ENCODE data around the gene SERPINA9.
A peak's percentile ranks its signal among the peaks of the same experiment; 100 is the strongest.

Gene SERPINA9

GRCh38 chr14:94494085-94494484 is 18.1 kb upstream of the SERPINA9 start:
- DNase-seq (ENCODE audit: low read depth), result no peak
- H3K4me3 ChIP-seq (ENCODE audit: low read depth, low read length), result no peak overlapping the region
- TF ChIP-seq, protein P1, sequence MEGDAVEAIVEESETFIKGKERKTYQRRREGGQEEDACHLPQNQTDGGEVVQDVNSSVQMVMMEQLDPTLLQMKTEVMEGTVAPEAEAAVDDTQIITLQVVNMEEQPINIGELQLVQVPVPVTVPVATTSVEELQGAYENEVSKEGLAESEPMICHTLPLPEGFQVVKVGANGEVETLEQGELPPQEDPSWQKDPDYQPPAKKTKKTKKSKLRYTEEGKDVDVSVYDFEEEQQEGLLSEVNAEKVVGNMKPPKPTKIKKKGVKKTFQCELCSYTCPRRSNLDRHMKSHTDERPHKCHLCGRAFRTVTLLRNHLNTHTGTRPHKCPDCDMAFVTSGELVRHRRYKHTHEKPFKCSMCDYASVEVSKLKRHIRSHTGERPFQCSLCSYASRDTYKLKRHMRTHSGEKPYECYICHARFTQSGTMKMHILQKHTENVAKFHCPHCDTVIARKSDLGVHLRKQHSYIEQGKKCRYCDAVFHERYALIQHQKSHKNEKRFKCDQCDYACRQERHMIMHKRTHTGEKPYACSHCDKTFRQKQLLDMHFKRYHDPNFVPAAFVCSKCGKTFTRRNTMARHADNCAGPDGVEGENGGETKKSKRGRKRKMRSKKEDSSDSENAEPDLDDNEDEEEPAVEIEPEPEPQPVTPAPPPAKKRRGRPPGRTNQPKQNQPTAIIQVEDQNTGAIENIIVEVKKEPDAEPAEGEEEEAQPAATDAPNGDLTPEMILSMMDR (IDR thresholded peaks at IDR 0.05; ENCODE audit: low read depth, low read length), result no peak
- TF ChIP-seq POLR2A (IDR thresholded peaks at IDR 0.05; ENCODE audit: extremely low read depth, insufficient read length), result no peak
- TF ChIP-seq MAX (IDR thresholded peaks at IDR 0.05; ENCODE audit: low read depth, low read length), result no peak
- TF ChIP-seq MYC (IDR thresholded peaks at IDR 0.05; ENCODE audit: low read depth, low read length), result no peak

GRCh38 chr14:94491511-94491910 is 15.5 kb upstream of the SERPINA9 start:
- no peak for DNase-seq (ENCODE audit: low read depth)
- no peak overlapping the region for H3K4me3 ChIP-seq (ENCODE audit: low read depth, low read length)
- no peak for TF ChIP-seq POLR2A (IDR thresholded peaks at IDR 0.05; ENCODE audit: extremely low read depth, insufficient read length)
- TF ChIP-seq, protein P1 (IDR thresholded peaks at IDR 0.05; ENCODE audit: low read depth, low read length), result no peak
- TF ChIP-seq MAX (IDR thresholded peaks at IDR 0.05; ENCODE audit: low read depth, low read length), result no peak

DNA sequence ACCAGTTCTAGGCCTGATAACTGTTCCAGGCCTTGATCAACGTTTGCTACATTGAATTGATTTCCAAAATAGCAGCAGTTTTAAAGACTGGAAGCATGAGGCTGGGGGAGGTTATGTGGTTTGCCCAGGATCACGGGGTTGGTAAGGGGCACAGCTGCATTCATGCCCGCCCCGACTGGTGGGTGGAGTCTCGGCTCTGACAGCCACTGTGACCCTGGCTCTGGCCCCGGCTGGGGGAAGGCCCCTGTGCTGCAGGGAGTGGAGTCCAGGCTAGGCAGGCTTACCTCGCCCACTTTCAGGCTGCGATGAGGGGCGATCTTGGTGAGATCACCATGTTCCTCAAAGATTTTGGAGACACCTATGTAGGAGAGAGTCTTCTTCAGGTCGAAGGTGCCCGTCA is 13.3 kb upstream of the SERPINA9 start:
- TF ChIP-seq, protein P1 (IDR thresholded peaks at IDR 0.05; ENCODE audit: low read depth, low read length), result no peak
- TF ChIP-seq MYC (IDR thresholded peaks at IDR 0.05; ENCODE audit: low read depth, low read length), result no peak
- TF ChIP-seq POLR2A (IDR thresholded peaks at IDR 0.05; ENCODE audit: extremely low read depth, insufficient read length), result no peak
- no peak for TF ChIP-seq MAX (IDR thresholded peaks at IDR 0.05; ENCODE audit: low read depth, low read length)
- no peak for DNase-seq (ENCODE audit: low read depth)
- no peak overlapping the region for H3K4me3 ChIP-seq (ENCODE audit: low read depth, low read length)

DNA sequence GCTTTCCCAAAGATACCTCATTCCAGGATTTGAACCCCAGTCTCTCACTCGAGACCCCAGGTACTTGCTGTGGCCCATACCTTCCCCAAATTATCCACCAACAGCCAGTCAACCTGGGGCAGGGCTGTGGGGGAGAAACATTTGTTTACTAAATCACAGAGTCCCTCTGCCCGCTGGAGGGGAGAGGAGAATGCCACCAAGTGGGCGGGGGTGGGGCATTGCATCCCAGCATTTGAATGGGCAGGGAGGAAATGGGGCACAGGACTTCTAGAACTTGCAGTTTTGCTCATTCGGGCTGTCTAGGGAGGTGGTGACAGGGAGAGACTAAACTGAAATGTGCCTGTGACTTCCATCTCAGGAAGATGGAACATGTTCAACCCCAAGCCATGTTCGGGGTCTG is 10.9 kb upstream of the SERPINA9 start:
- H3K4me3 ChIP-seq (ENCODE audit: low read depth, low read length), result no peak overlapping the region
- TF ChIP-seq POLR2A (IDR thresholded peaks at IDR 0.05; ENCODE audit: extremely low read depth, insufficient read length), result no peak
- no peak for TF ChIP-seq MAX (IDR thresholded peaks at IDR 0.05; ENCODE audit: low read depth, low read length)
- TF ChIP-seq, protein P1 (IDR thresholded peaks at IDR 0.05; ENCODE audit: low read depth, low read length), result no peak
- TF ChIP-seq MYC (IDR thresholded peaks at IDR 0.05; ENCODE audit: low read depth, low read length), result no peak
- no peak for DNase-seq (ENCODE audit: low read depth)

DNA sequence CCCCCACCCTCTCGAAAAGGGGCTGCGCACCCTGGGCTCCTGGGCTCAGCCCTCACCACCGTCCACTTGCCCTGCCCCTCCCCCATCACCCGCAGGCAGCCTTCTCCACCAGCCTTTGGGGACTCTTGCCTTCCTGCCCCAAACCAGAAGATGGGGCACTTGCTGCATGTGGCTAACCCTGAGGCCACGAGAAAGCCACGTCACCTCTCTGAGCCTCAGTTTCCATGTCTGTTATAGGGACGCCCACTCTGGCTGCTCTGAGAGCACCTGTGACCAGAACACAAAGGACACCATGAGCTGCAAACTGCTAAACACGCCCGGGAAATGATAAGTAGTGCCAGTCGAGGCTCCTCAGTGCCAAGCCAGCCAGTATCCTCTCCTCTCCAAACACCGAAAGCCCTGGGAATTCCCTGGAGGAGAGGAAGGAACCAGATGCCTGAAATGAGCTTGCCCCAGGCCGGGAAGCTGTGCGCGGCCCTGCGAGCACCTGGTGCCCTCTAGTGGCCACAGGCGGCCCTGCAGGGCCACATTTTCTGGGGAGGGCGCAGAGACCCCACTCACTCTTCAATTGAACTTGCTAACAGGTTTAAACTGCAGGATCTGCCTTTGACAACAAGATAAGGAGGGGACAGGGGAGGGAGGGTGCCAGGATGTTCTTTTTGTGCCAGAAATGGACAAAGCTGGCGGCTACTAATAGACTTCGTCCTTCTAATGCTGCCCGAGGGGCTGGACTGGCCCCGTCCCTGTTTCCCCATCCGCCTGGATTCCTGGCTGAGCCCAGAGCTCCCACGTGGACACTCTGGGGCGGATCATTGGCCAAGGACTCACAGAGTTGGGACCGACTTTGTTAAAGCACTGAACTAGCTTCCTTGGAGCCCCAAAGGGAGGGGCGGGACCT is 10.2 kb upstream of the SERPINA9 start:
- DNase-seq (ENCODE audit: low read depth), result peak; percentile 29
- no peak overlapping the region for H3K4me3 ChIP-seq (ENCODE audit: low read depth, low read length)

More for the DNA sequence above, 10.2 kb upstream of the SERPINA9 start:
- TF ChIP-seq MAX (IDR thresholded peaks at IDR 0.05; ENCODE audit: low read depth, low read length) (no peak), MYC (IDR thresholded peaks at IDR 0.05; ENCODE audit: low read depth, low read length) (no peak), POLR2A (IDR thresholded peaks at IDR 0.05; ENCODE audit: extremely low read depth, insufficient read length) (no peak)
- TF ChIP-seq, protein P1 (IDR thresholded peaks at IDR 0.05; ENCODE audit: low read depth, low read length), result peak; percentile 93
